Measurements from ENCODE around the gene LARP6. TPM values are rescaled to one million over a fixed set of nuclear protein-coding genes. Genes with fewer than 3 reads are reported as not detected.
A peak's percentile ranks its signal among the peaks of the same experiment; 100 is the strongest.
"Not testable (repeated sequence)": the region's sequence is repeated elsewhere in the genome, so short reads cannot be mapped to it uniquely, and the experiment has no call there.

LARP6 gene
- total RNA-seq, 1 donor from 2014 or later: 21.6 TPM

DNA sequence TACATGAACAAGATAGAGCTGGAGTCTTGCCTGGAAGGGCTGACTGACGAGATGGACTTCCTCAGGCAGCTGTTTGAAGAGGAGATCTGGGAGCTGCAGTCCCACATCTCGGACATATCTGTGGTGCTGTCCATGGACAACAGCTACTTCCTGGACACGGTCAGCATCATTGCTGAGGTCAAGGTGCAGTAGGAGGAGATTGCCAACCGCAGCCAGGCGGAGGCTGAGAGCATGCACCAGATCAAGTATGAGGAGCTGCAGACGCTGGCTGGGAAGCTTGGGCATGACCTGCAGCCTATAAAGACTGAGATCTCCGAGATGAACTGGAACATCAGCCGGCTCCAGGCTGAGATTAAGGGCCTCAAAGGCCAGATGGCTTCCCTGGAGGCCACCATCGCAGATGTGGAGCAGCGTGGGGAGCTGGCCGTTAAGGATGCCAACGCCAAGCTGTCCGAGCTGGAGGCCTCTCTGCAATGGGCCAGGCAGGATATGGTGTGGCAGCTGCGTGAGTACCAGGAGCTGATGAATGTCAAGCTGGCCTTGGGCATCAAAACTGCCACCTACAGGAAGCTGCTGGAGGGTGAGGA is 5.5 kb upstream of the LARP6 start:
- TF ChIP-seq, protein P1, sequence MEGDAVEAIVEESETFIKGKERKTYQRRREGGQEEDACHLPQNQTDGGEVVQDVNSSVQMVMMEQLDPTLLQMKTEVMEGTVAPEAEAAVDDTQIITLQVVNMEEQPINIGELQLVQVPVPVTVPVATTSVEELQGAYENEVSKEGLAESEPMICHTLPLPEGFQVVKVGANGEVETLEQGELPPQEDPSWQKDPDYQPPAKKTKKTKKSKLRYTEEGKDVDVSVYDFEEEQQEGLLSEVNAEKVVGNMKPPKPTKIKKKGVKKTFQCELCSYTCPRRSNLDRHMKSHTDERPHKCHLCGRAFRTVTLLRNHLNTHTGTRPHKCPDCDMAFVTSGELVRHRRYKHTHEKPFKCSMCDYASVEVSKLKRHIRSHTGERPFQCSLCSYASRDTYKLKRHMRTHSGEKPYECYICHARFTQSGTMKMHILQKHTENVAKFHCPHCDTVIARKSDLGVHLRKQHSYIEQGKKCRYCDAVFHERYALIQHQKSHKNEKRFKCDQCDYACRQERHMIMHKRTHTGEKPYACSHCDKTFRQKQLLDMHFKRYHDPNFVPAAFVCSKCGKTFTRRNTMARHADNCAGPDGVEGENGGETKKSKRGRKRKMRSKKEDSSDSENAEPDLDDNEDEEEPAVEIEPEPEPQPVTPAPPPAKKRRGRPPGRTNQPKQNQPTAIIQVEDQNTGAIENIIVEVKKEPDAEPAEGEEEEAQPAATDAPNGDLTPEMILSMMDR (IDR thresholded peaks at IDR 0.05; ENCODE audit: partially characterized antibody, unreplicated experiment): no peak
- Mint-ChIP-seq H3K4me1 (ENCODE audit: low read depth, unreplicated experiment) (peaks cover 4% of the 10 kb centered on the region), H3K27ac (ENCODE audit: unreplicated experiment) (no peak overlapping the region), H3K4me3 (ENCODE audit: unreplicated experiment) (no peak overlapping the region), H3K9me3 (ENCODE audit: unreplicated experiment) (peaks cover 2% of the 10 kb centered on the region), H3K27me3 (ENCODE audit: unreplicated experiment) (peaks cover 5% of the 10 kb centered on the region), H3K36me3 (ENCODE audit: unreplicated experiment) (peaks cover 5% of the 10 kb centered on the region)
- no peak for DNase-seq

DNA sequence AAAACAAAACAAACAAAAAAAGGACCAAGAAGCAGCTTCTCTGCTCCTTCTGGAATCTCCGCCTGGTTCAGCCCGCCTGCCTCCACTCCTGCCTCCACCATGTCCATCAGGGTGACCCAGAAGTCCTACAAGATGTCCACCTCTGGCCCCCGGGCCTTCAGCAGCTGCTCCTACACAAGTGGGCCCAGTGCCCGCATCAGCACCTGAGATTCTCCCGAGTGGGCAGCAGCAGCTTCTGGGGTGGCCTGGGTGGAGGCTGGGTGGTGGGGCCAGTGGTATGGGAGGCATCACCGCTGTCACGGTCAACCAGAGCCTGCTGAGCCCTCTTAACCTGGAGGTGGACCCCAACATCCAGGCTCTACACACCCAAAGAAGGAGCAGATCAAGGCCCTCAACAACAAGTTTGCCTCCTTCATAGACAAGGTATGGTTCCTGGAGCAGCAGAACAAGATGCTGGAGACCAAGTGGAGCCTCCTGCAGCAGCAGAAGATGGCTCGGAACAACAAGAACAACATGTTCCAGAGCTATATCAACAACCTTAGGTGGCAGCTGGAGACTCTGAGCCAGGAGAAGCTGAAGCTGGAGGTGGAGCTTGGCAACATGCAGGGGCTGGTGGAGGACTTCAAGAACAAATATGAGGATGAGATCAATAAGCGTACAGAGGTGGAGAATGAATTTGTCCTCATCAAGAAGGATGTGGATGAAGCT is 4.8 kb upstream of the LARP6 start:
- not testable (repeated sequence) for H3K36me3 Mint-ChIP-seq (ENCODE audit: unreplicated experiment); H3K4me1 Mint-ChIP-seq (ENCODE audit: low read depth, unreplicated experiment); H3K4me3 Mint-ChIP-seq (ENCODE audit: unreplicated experiment); H3K9me3 Mint-ChIP-seq (ENCODE audit: unreplicated experiment); H3K27me3 Mint-ChIP-seq (ENCODE audit: unreplicated experiment); H3K27ac Mint-ChIP-seq (ENCODE audit: unreplicated experiment); DNase-seq

DNA sequence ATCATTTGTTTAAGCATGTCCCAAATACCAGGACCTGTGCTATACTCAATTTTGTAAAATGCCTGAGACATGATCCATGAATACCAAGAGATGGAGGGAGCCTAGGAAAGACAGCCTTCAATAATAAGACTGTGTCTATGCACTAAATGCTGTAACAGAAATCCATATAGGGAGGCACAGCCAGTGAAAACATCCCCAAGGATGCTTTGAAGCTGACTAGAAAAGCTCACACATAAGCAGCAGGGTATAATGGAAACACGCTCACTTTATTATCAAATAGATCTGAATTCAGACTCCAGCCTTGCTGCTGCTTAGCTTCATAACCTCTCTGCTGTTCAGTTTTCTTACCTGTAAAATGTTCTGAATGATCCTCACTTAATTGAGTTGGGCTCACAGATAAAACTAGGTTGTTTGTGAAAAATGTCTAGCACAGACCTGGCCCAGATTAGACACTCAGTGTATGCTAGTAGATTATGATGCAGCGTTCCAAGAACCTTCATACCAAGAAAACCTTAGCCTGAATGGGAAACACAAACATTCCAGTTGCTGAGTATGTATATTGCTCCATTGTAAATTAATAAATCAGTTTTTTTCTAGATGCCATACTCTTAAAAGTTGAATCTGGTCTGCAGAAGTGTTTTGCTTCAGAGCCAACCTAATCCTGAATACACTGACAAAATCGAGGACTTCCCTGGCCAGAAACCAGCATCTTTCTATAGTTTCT is 3.8 kb upstream of the LARP6 start:
- H3K27me3 Mint-ChIP-seq (ENCODE audit: unreplicated experiment): peaks cover 9% of the 10 kb centered on the region

DNA sequence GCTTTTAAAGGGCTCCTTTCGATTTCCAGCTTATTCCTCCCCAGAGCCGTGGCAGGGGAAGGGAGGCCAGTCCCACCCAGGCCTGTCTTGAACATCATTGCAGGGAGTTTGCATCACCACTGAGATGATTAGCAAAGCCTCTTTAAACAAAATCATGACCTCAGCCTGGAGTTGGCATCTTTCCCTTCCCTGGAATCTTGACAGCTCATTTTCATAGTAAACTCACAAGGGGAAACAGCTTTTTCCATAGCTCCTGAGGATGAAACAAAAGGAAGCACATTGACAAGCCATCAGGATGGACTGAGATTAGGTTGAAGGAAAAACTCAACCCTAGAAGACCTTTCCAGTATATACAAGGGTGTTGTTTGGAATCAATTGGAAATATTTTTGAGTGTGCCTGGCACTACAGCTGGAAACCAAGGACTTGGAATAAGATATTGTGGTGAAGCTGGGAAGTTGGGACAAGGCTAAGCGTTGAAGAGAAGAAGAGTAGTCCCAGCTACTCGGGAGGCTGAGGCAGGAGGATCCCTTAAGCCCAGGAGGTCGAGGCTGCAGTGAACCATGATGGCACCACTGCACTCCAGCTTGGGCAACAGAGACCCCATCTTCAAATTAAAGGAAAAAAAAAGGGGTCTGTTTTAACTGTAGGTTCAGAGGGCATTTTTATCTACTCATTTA is 3.1 kb upstream of the LARP6 start:
- H3K4me3 Mint-ChIP-seq (ENCODE audit: unreplicated experiment): no peak overlapping the region
- TF ChIP-seq, protein P1 (IDR thresholded peaks at IDR 0.05; ENCODE audit: partially characterized antibody, unreplicated experiment): no peak
- peaks cover 2% of the 10 kb centered on the region for H3K9me3 Mint-ChIP-seq (ENCODE audit: unreplicated experiment)
- peaks cover 5% of the 10 kb centered on the region for H3K36me3 Mint-ChIP-seq (ENCODE audit: unreplicated experiment)
- peaks cover 5% of the 10 kb centered on the region for H3K4me1 Mint-ChIP-seq (ENCODE audit: low read depth, unreplicated experiment)
- peaks cover 9% of the 10 kb centered on the region for H3K27me3 Mint-ChIP-seq (ENCODE audit: unreplicated experiment)
- no peak for DNase-seq
- peak overlapping the region; percentile 14 for H3K27ac Mint-ChIP-seq (ENCODE audit: unreplicated experiment)

More for the DNA sequence above, 3.8 kb upstream of the LARP6 start:
- Mint-ChIP-seq H3K4me1 (ENCODE audit: low read depth, unreplicated experiment) (peaks cover 5% of the 10 kb centered on the region), H3K27ac (ENCODE audit: unreplicated experiment) (no peak overlapping the region), H3K36me3 (ENCODE audit: unreplicated experiment) (peaks cover 5% of the 10 kb centered on the region), H3K4me3 (ENCODE audit: unreplicated experiment) (no peak overlapping the region), H3K9me3 (ENCODE audit: unreplicated experiment) (peaks cover 2% of the 10 kb centered on the region)
- no peak for DNase-seq
- TF ChIP-seq, protein P1 (IDR thresholded peaks at IDR 0.05; ENCODE audit: partially characterized antibody, unreplicated experiment): no peak

DNA sequence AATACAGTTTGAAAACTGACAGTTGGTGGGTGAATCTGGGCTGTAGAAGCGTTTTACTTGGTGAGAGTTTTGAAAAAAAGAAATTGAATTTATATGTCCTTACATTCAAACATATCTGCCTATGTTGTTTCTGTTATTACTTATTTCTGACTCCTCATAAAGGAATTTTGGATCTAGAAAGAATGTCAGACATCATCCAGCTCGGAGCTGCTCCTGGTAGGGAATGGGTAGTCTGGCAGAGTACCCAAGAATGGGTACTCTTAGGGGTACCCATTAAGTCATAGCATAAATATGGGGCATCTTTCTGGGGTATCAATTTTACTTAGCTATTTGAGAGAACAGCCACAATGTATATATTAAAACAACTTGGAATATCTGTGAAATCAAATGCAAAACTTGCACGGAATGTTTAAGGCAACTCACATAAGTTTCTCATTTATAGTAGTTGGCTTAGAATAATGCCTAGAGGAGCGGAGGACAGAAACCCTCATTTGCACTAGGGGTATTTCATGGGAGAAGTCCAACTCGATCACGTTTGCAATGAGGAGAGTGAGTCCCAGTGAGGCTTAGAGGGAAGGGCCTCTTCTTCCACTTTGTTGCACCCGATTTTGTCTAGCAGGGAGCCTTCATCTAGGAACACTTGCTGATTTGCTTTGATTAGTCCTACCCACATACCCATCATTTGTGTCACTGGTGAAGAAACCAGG is 2.4 kb upstream of the LARP6 start:
- no peak overlapping the region for H3K27ac Mint-ChIP-seq (ENCODE audit: unreplicated experiment)
- TF ChIP-seq, protein P1 (IDR thresholded peaks at IDR 0.05; ENCODE audit: partially characterized antibody, unreplicated experiment): no peak
- peaks cover 2% of the 10 kb centered on the region for H3K9me3 Mint-ChIP-seq (ENCODE audit: unreplicated experiment)
- DNase-seq: no peak
- H3K27me3 Mint-ChIP-seq (ENCODE audit: unreplicated experiment): peaks cover 9% of the 10 kb centered on the region
- peaks cover 5% of the 10 kb centered on the region for H3K4me1 Mint-ChIP-seq (ENCODE audit: low read depth, unreplicated experiment)
- H3K4me3 Mint-ChIP-seq (ENCODE audit: unreplicated experiment): no peak overlapping the region
- H3K36me3 Mint-ChIP-seq (ENCODE audit: unreplicated experiment): peaks cover 5% of the 10 kb centered on the region
